Tibial nerve (tissue), 3 donors: ENCODE results near the gene SUSD2.

Source experiments
- CTCF ChIP-seq, 5 experiments: fragments of 200-600 bp in 3 of 5; fragments of 450-650 bp in 2 of 5; sonication (generic) in 3 of 5; IDR thresholded peaks; one replicate each; pipeline ENCODE4 v1.5.1; 2016 to 2019; ENCODE audit warnings: antibody characterized with exemption in 5 of 5, mild to moderate bottlenecking in 3 of 5, moderate library complexity in 2 of 5
- POLR2A ChIP-seq, 2 donors: fragments of 450-650 bp; IDR thresholded peaks; one replicate each; pipeline ENCODE4 v1.6.1; 2017; ENCODE audit warnings: antibody characterized with exemption in 2 of 2, mild to moderate bottlenecking in 2 of 2, moderate library complexity in 2 of 2

GRCh38 chr22:24164940-24165339 lies 16.3 kb upstream of the SUSD2 start:
- no peak for TF ChIP-seq CTCF (IDR thresholded peaks at IDR 0.05)
- TF ChIP-seq POLR2A (IDR thresholded peaks at IDR 0.05), result no peak
